K562 (cell line): ENCODE measurements around the gene EGFL7. TPM values are rescaled to one million over a fixed set of nuclear protein-coding genes. Genes with fewer than 3 reads are reported as not detected.

Source experiments
- ETV6 ChIP-seq, 3 experiments: fragments of 150-350 bp in 1 of 3; sonication (generic) in 1 of 3; formaldehyde crosslinking in 1 of 3; IDR thresholded peaks; 2 replicates each; pipeline versions ENCODE4 v1.6.1 to v1.8.0; 2014 to 2022; ENCODE audit warnings: borderline replicate concordance in 2 of 3, low read depth in 2 of 3, antibody characterized with exemption in 1 of 3, low read length in 1 of 3, mild to moderate bottlenecking in 1 of 3, missing genetic modification reagents in 1 of 3
- HMG20A ChIP-seq: fragments of 450-650 bp; formaldehyde crosslinking; conservative IDR thresholded peaks from 2 replicates; pipeline ENCODE4 v1.4.0; 2020; ENCODE audit warnings: mild to moderate bottlenecking, mixed read lengths
- HNRNPL ChIP-seq: fragments of 200-400 bp; formaldehyde crosslinking; IDR thresholded peaks from 2 replicates; pipeline ENCODE4 v1.6.1; 2017; ENCODE audit warnings: low read depth, mild to moderate bottlenecking, low read length
- KDM5B ChIP-seq: fragments of 200-600 bp; sonication (generic); IDR thresholded peaks from 2 replicates; pipeline ENCODE4 v1.6.1; 2012; ENCODE audit warnings: low read depth, mild to moderate bottlenecking, moderate library complexity, low read length, control low read depth, inconsistent platforms; ENCODE audit not compliant: insufficient replicate concordance
- MBD2 ChIP-seq: sonication (generic); IDR thresholded peaks from 2 replicates; pipeline ENCODE4 v1.6.1; 2016; ENCODE audit warnings: low read depth, borderline replicate concordance
- PHTF2 ChIP-seq: fragments of 250-450 bp; sonication (Bioruptor Pico); IDR thresholded peaks from 2 replicates; pipeline ENCODE4 v1.5.0; 2021; ENCODE audit warnings: mild to moderate bottlenecking
- SETDB1 ChIP-seq: IDR thresholded peaks from one replicate; pipeline ENCODE4 v1.6.1; 2012; ENCODE audit warnings: low read length, control low read depth, inconsistent platforms
- ZNF436 ChIP-seq: fragments of 250-450, 450-650 bp; sonication (Bioruptor Pico); formaldehyde crosslinking; IDR thresholded peaks from 2 replicates; pipeline ENCODE4 v1.7.0; 2020; ENCODE audit warnings: mild to moderate bottlenecking
- ZNF668 ChIP-seq: fragments of 250-450 bp; sonication (Bioruptor Pico); IDR thresholded peaks from 2 replicates; pipeline ENCODE4 v1.8.0; 2022; ENCODE audit warnings: mild to moderate bottlenecking, inconsistent platforms
- ZNF79 ChIP-seq: fragments of 250-450 bp; sonication (Bioruptor Pico); IDR thresholded peaks from 2 replicates; pipeline ENCODE4 v1.4.0; 2020; ENCODE audit warnings: low read depth, mild to moderate bottlenecking, moderate library complexity
- polyA plus RNA-seq, 8 experiments: library from polyadenylated mRNA; depleted of rRNA in 4 of 8; stranded (reverse) in 5 of 8; unstranded in 3 of 8; fragments of >200 nt; fragmentation: Nextera tagmentation in 2 of 8; fragmentation: Illumina TruSeq in 1 of 8; extraction: Ambion mirVana in 2 of 8; extraction: Trizol in 1 of 8; gene quantifications; 2 replicates each; pipeline versions ENCODE4 v1.2.1 to v1.2.3, GENCODE V29; 2011 to 2014; ENCODE audit warnings: inconsistent platforms in 1 of 8, missing spikeins in 1 of 8
- total RNA-seq, 7 experiments: library from RNA; depleted of rRNA in 6 of 7; stranded (reverse); fragments of >200 nt in 6 of 7; fragmentation: Illumina TruSeq in 2 of 7; extraction: Trizol in 2 of 7; gene quantifications; 2 replicates each; pipeline versions ENCODE4 v1.2.1 to v1.2.3, GENCODE V29; 2011 to 2021; ENCODE audit warnings: low replicate concordance in 1 of 7
- TF ChIP-seq, protein P1 (sequence below): sonication (generic); formaldehyde crosslinking; IDR thresholded peaks from 2 replicates; pipeline ENCODE4 v1.8.0; 2022; ENCODE audit warnings: missing genetic modification reagents, mild to moderate bottlenecking, borderline replicate concordance
- TF ChIP-seq, protein P2 (sequence below): fragments of 200-800 bp; sonication (Bioruptor generic); IDR thresholded peaks from 2 replicates; pipeline ENCODE4 v1.6.1; 2017; ENCODE audit warnings: missing genetic modification characterization, missing compliant biosample characterization
- TF ChIP-seq, protein P3 (sequence below): fragments of 250-450 bp; sonication (Bioruptor Pico); IDR thresholded peaks from 2 replicates; pipeline ENCODE4 v1.5.0; 2022; ENCODE audit warnings: mild to moderate bottlenecking
- TF ChIP-seq, protein P4 (sequence below): sonication (generic); formaldehyde crosslinking; IDR thresholded peaks from 2 replicates; pipeline ENCODE4 v1.8.1; 2023; ENCODE audit warnings: mild to moderate bottlenecking, missing genetic modification reagents
- TF ChIP-seq, protein P5 (sequence below): fragments of 250-450 bp; sonication (Bioruptor Pico); IDR thresholded peaks from 2 replicates; pipeline ENCODE4 v1.8.0; 2021; ENCODE audit warnings: moderate library complexity, mild to moderate bottlenecking, inconsistent platforms
- TF ChIP-seq, protein P6 (sequence below): IDR thresholded peaks from 2 replicates; pipeline ENCODE4 v1.6.1; 2016; ENCODE audit warnings: missing genetic modification characterization, missing compliant biosample characterization

EGFL7 gene
- total and polyA plus RNA-seq, 9 of the 15 experiments (the other 6 are each of a cell fraction or from before 2014, with no cell fraction given) = 1.5 to 286 (median 55.5) TPM

DNA sequence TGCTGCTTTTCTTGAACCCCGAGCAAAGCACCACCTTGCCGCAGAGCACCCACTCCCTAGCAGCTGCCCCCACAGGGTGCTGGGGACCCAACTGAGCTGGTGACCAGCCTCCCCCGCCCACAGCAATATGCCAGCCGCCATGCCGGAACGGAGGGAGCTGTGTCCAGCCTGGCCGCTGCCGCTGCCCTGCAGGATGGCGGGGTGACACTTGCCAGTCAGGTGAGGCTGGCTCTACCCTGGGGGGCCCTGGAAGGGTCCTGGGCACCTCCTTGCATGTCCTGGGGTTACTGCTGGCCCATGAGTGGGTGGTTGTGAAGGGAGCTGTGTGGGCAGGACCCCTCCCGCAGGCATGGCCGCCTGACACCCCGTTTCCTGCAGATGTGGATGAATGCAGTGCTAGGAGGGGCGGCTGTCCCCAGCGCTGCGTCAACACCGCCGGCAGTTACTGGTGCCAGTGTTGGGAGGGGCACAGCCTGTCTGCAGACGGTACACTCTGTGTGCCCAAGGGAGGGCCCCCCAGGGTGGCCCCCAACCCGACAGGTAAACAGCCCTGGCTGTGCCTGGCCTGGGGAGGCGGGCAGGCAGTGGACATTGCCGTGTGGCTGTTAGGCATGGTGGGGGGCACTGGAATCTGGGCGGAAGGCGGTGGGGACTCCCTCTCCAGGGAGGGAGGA is 7.2 kb downstream of the EGFL7 start (continued):
- TF ChIP-seq, protein P1, sequence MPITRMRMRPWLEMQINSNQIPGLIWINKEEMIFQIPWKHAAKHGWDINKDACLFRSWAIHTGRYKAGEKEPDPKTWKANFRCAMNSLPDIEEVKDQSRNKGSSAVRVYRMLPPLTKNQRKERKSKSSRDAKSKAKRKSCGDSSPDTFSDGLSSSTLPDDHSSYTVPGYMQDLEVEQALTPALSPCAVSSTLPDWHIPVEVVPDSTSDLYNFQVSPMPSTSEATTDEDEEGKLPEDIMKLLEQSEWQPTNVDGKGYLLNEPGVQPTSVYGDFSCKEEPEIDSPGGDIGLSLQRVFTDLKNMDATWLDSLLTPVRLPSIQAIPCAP (CRISPR knock-in tag) = no peak
- TF ChIP-seq, protein P2, sequence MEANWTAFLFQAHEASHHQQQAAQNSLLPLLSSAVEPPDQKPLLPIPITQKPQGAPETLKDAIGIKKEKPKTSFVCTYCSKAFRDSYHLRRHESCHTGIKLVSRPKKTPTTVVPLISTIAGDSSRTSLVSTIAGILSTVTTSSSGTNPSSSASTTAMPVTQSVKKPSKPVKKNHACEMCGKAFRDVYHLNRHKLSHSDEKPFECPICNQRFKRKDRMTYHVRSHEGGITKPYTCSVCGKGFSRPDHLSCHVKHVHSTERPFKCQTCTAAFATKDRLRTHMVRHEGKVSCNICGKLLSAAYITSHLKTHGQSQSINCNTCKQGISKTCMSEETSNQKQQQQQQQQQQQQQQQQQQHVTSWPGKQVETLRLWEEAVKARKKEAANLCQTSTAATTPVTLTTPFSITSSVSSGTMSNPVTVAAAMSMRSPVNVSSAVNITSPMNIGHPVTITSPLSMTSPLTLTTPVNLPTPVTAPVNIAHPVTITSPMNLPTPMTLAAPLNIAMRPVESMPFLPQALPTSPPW (CRISPR knock-in tag) = no peak
- TF ChIP-seq, protein P3, sequence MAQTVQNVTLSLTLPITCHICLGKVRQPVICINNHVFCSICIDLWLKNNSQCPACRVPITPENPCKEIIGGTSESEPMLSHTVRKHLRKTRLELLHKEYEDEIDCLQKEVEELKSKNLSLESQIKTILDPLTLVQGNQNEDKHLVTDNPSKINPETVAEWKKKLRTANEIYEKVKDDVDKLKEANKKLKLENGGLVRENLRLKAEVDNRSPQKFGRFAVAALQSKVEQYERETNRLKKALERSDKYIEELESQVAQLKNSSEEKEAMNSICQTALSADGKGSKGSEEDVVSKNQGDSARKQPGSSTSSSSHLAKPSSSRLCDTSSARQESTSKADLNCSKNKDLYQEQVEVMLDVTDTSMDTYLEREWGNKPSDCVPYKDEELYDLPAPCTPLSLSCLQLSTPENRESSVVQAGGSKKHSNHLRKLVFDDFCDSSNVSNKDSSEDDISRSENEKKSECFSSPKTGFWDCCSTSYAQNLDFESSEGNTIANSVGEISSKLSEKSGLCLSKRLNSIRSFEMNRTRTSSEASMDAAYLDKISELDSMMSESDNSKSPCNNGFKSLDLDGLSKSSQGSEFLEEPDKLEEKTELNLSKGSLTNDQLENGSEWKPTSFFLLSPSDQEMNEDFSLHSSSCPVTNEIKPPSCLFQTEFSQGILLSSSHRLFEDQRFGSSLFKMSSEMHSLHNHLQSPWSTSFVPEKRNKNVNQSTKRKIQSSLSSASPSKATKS (CRISPR knock-in tag) = no peak
- TF ChIP-seq, protein P4, sequence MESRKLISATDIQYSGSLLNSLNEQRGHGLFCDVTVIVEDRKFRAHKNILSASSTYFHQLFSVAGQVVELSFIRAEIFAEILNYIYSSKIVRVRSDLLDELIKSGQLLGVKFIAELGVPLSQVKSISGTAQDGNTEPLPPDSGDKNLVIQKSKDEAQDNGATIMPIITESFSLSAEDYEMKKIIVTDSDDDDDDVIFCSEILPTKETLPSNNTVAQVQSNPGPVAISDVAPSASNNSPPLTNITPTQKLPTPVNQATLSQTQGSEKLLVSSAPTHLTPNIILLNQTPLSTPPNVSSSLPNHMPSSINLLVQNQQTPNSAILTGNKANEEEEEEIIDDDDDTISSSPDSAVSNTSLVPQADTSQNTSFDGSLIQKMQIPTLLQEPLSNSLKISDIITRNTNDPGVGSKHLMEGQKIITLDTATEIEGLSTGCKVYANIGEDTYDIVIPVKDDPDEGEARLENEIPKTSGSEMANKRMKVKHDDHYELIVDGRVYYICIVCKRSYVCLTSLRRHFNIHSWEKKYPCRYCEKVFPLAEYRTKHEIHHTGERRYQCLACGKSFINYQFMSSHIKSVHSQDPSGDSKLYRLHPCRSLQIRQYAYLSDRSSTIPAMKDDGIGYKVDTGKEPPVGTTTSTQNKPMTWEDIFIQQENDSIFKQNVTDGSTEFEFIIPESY = peak; percentile 74; the same call in 1 of the 2 replicates
- TF ChIP-seq ETV6 (IDR thresholded peaks at IDR 0.05; ENCODE audit: borderline replicate concordance in 1 of 2, low read depth in 2 of 2, low read length in 1 of 2) (no peak), ETV6 (CRISPR knock-in tag; IDR thresholded peaks at IDR 0.05; ENCODE audit: borderline replicate concordance) (no peak), MBD2 (0 out of 2 replicates have a peak, but pooled peaks have one; percentile 26), ZNF668 (CRISPR knock-in tag) (no peak), HNRNPL (peak; percentile 31; the same call in 1 of the 2 replicates), PHTF2 (no peak), SETDB1 (no peak), HMG20A (CRISPR knock-in tag) (no peak), KDM5B (peak; percentile 25), ZNF436 (CRISPR knock-in tag) (no peak), ZNF79 (no peak)
- TF ChIP-seq, protein P5, sequence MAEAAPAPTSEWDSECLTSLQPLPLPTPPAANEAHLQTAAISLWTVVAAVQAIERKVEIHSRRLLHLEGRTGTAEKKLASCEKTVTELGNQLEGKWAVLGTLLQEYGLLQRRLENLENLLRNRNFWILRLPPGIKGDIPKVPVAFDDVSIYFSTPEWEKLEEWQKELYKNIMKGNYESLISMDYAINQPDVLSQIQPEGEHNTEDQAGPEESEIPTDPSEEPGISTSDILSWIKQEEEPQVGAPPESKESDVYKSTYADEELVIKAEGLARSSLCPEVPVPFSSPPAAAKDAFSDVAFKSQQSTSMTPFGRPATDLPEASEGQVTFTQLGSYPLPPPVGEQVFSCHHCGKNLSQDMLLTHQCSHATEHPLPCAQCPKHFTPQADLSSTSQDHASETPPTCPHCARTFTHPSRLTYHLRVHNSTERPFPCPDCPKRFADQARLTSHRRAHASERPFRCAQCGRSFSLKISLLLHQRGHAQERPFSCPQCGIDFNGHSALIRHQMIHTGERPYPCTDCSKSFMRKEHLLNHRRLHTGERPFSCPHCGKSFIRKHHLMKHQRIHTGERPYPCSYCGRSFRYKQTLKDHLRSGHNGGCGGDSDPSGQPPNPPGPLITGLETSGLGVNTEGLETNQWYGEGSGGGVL (CRISPR knock-in tag) = no peak
- TF ChIP-seq, protein P6, sequence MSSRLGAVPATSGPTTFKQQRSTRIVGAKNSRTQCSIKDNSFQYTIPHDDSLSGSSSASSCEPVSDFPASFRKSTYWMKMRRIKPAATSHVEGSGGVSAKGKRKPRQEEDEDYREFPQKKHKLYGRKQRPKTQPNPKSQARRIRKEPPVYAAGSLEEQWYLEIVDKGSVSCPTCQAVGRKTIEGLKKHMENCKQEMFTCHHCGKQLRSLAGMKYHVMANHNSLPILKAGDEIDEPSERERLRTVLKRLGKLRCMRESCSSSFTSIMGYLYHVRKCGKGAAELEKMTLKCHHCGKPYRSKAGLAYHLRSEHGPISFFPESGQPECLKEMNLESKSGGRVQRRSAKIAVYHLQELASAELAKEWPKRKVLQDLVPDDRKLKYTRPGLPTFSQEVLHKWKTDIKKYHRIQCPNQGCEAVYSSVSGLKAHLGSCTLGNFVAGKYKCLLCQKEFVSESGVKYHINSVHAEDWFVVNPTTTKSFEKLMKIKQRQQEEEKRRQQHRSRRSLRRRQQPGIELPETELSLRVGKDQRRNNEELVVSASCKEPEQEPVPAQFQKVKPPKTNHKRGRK (tag) = no peak
